H1 (cell line): Measurements from ENCODE around the gene DOK1. TPM values are rescaled to one million over a fixed set of nuclear protein-coding genes. Genes with fewer than 3 reads are reported as not detected.

ENCODE experiments used
- CTCF ChIA-PET: fragments of 300-600 bp; sonication (Branson Sonifier 250); formaldehyde crosslinking; loops from one replicate; lab custom pipeline; 2021; ENCODE audit not compliant: partially characterized antibody; lab: Charles Lee
- POLR2A ChIA-PET: fragments of 300-600 bp; sonication (Branson Sonifier 250); formaldehyde crosslinking; loops from one replicate; lab custom pipeline; 2021; ENCODE audit warnings: inconsistent platforms; ENCODE audit not compliant: partially characterized antibody; lab: Charles Lee
- DNase-seq, 2 experiments: peaks; one replicate each; pipeline versions ENCODE4 v3.0.0 to v3.0.0-alpha.2; 2010 to 2022; ENCODE audit warnings: low spot score in 2 of 2, low read depth in 1 of 2, mixed read lengths in 1 of 2
- FAIRE-seq: peaks from 2 replicates; lab custom pipeline; 2011; peaks lifted over from hg19 to GRCh38; lab: Jason Lieb, UNC
- H2AFZ ChIP-seq: 2 replicates; pipeline ENCODE4 v1.8.1; 2012; ENCODE audit warnings: low read length, inconsistent platforms
- H2AK5ac ChIP-seq: 2 replicates; pipeline ENCODE4 v1.6.1; 2013; ENCODE audit warnings: low read depth, low read length
- H2BK120ac ChIP-seq: replicated peaks from 2 replicates; pipeline ENCODE3; 2013; ENCODE audit warnings: low read depth, low read length, inconsistent platforms
- H2BK12ac ChIP-seq: 2 replicates; pipeline ENCODE4 v1.6.1; 2013; ENCODE audit warnings: low read depth, low read length
- H2BK15ac ChIP-seq: 2 replicates; pipeline ENCODE4 v1.6.1; 2013; ENCODE audit warnings: low read length
- H2BK20ac ChIP-seq: 2 replicates; pipeline ENCODE4 v1.6.1; 2013; ENCODE audit warnings: low read length
- H2BK5ac ChIP-seq: 2 replicates; pipeline ENCODE4 v1.6.1; 2013; ENCODE audit warnings: low read depth, low read length
- H3K14ac ChIP-seq: 2 replicates; pipeline ENCODE4 v1.6.1; 2013; ENCODE audit warnings: inconsistent platforms; ENCODE audit not compliant: insufficient read length
- H3K18ac ChIP-seq: 2 replicates; pipeline ENCODE4 v1.6.1; 2013; ENCODE audit warnings: low read length; ENCODE audit errors: extremely low read depth
- H3K23ac ChIP-seq: 2 replicates; pipeline ENCODE4 v1.6.1; 2013; ENCODE audit warnings: inconsistent platforms; ENCODE audit not compliant: insufficient read length
- H3K23me2 ChIP-seq: 2 replicates; pipeline ENCODE4 v1.6.1; 2013; ENCODE audit warnings: low read depth, low read length
- H3K27ac ChIP-seq: 2 replicates; pipeline ENCODE4 v1.6.1; 2011; ENCODE audit warnings: low read depth, low read length, inconsistent platforms
- H3K27me3 ChIP-seq, 4 experiments: replicated peaks in 1 of 4; 1 replicate in 1 of 4; 2 replicates in 3 of 4; pipeline versions ENCODE4 v1.6.1 to v1.8.1; 2011 to 2013; ENCODE audit warnings: low read length in 3 of 4, mild to moderate bottlenecking in 3 of 4, inconsistent platforms in 2 of 4, mixed read lengths in 2 of 4, moderate library complexity in 1 of 4; ENCODE audit not compliant: control insufficient read depth in 3 of 4, insufficient read depth in 3 of 4; ENCODE audit errors: extremely low read depth in 1 of 4
- H3K36me3 ChIP-seq, 4 experiments: 2 replicates each; pipeline versions ENCODE4 v1.6.1 to v1.8.1; 2011 to 2013; ENCODE audit warnings: mild to moderate bottlenecking in 4 of 4, low read length in 3 of 4, moderate library complexity in 2 of 4, control low read depth in 1 of 4, inconsistent platforms in 1 of 4; ENCODE audit not compliant: insufficient read depth in 4 of 4, control insufficient read depth in 2 of 4
- H3K4ac ChIP-seq: replicated peaks from 2 replicates; pipeline ENCODE3; 2013; ENCODE audit warnings: low read length, low read depth, mixed read lengths, inconsistent platforms; ENCODE audit not compliant: insufficient read length
- H3K4me1 ChIP-seq, 4 experiments: replicated peaks in 1 of 4; 1 replicate in 1 of 4; 2 replicates in 3 of 4; pipeline versions ENCODE4 v1.6.1 to v1.8.1; 2011 to 2013; ENCODE audit warnings: low read length in 3 of 4, inconsistent platforms in 2 of 4, mixed read lengths in 1 of 4; ENCODE audit not compliant: insufficient read depth in 4 of 4, control insufficient read depth in 3 of 4
- H3K4me2 ChIP-seq, 2 experiments: 2 replicates each; pipeline versions ENCODE4 v1.6.1 to v1.8.1; 2011 to 2013; ENCODE audit warnings: low read depth in 2 of 2, low read length in 2 of 2, control low read depth in 1 of 2, inconsistent platforms in 1 of 2, mild to moderate bottlenecking in 1 of 2; ENCODE audit not compliant: insufficient read depth in 1 of 2
- H3K4me3 ChIP-seq, 4 experiments: fragments of 200-600, 300-600 bp in 1 of 4; sonication (generic), shearing (Covaris generic), sonication (Bioruptor Twin) in 1 of 4; 2 replicates each; pipeline versions ENCODE4 v1.5.1 to v1.8.1; 2011 to 2016; ENCODE audit warnings: low read length in 4 of 4, low read depth in 3 of 4, control low read depth in 2 of 4, inconsistent platforms in 2 of 4, mild to moderate bottlenecking in 2 of 4, mixed read lengths in 1 of 4, moderate library complexity in 1 of 4; ENCODE audit not compliant: insufficient read depth in 2 of 4; ENCODE audit errors: extremely low read depth in 1 of 4
- H3K56ac ChIP-seq: replicated peaks from 2 replicates; pipeline ENCODE3; 2013; ENCODE audit warnings: low read depth, mild to moderate bottlenecking, mixed read lengths, low read length, inconsistent platforms; ENCODE audit not compliant: insufficient read length
- H3K79me1 ChIP-seq: 2 replicates; pipeline ENCODE4 v1.6.1; 2013; ENCODE audit warnings: low read depth, low read length, control low read depth
- H3K79me2 ChIP-seq, 2 experiments: 2 replicates each; pipeline versions ENCODE4 v1.6.1 to v1.8.1; 2012 to 2013; ENCODE audit warnings: low read length in 2 of 2, mild to moderate bottlenecking in 2 of 2, inconsistent platforms in 1 of 2; ENCODE audit not compliant: insufficient read depth in 2 of 2, control insufficient read depth in 1 of 2
- H3K9ac ChIP-seq, 4 experiments: replicated peaks in 1 of 4; 1 replicate in 1 of 4; 2 replicates in 3 of 4; pipeline versions ENCODE4 v1.6.1 to v1.8.1; 2011 to 2013; ENCODE audit warnings: low read depth in 3 of 4, low read length in 3 of 4, control low read depth in 2 of 4, mild to moderate bottlenecking in 2 of 4, moderate library complexity in 2 of 4, inconsistent platforms in 1 of 4; ENCODE audit errors: extremely low read depth in 1 of 4
- H3K9me3 ChIP-seq, 2 experiments: 2 replicates each; pipeline versions ENCODE4 v1.6.1 to v1.8.1; 2012 to 2013; ENCODE audit warnings: mild to moderate bottlenecking in 2 of 2, moderate library complexity in 2 of 2, control low read depth in 1 of 2, inconsistent platforms in 1 of 2, low read depth in 1 of 2, low read length in 1 of 2, mixed read lengths in 1 of 2; ENCODE audit not compliant: insufficient read depth in 2 of 2
- H4K20me1 ChIP-seq, 2 experiments: replicated peaks in 1 of 2; 2 replicates each; pipeline versions ENCODE3 to v1.8.1; 2011 to 2013; ENCODE audit warnings: inconsistent platforms in 2 of 2, low read length in 2 of 2, mild to moderate bottlenecking in 1 of 2; ENCODE audit not compliant: insufficient read depth in 2 of 2, control insufficient read depth in 1 of 2
- H4K5ac ChIP-seq: 2 replicates; pipeline ENCODE4 v1.6.1; 2013; ENCODE audit warnings: low read length, low read depth, mixed read lengths, inconsistent platforms; ENCODE audit not compliant: insufficient read length
- H4K8ac ChIP-seq: 2 replicates; pipeline ENCODE4 v1.8.0; 2013; ENCODE audit warnings: mild to moderate bottlenecking, moderate library complexity, low read length, inconsistent platforms; ENCODE audit not compliant: insufficient read depth; ENCODE audit errors: extremely low read depth
- H4K91ac ChIP-seq: replicated peaks from 2 replicates; pipeline ENCODE3; 2013; ENCODE audit warnings: low read length, mixed read lengths, inconsistent platforms; ENCODE audit not compliant: insufficient read length
- BCL11A ChIP-seq, 2 experiments: IDR thresholded peaks; one replicate each; pipeline ENCODE4 v1.6.1; 2011; ENCODE audit warnings: low read depth in 2 of 2, low read length in 2 of 2, mild to moderate bottlenecking in 2 of 2
- BRCA1 ChIP-seq: IDR thresholded peaks from 2 replicates; pipeline ENCODE4 v1.6.1; 2012; ENCODE audit warnings: low read depth, low read length, improper control_type of control experiment
- EZH2 ChIP-seq: fragments of 200-600 bp; sonication (generic); IDR thresholded peaks from 2 replicates; pipeline ENCODE4 v1.7.1; 2012; ENCODE audit warnings: low read depth, mild to moderate bottlenecking, moderate library complexity, low read length, inconsistent platforms; ENCODE audit not compliant: severe bottlenecking
- GABPA ChIP-seq: IDR thresholded peaks from 2 replicates; pipeline ENCODE4 v1.6.1; 2011; ENCODE audit warnings: mild to moderate bottlenecking, low read length, moderate library complexity, borderline replicate concordance; ENCODE audit not compliant: insufficient read depth
- GTF2F1 ChIP-seq: IDR thresholded peaks from 2 replicates; pipeline ENCODE4 v1.6.1; 2012; ENCODE audit warnings: low read depth, low read length, improper control_type of control experiment, borderline replicate concordance
- POU5F1 ChIP-seq: IDR thresholded peaks from 2 replicates; pipeline ENCODE4 v1.6.1; 2011; ENCODE audit warnings: low read depth, mild to moderate bottlenecking, low read length, moderate library complexity
- RBBP5 ChIP-seq: IDR thresholded peaks from 2 replicates; pipeline ENCODE4 v1.7.1; 2012; ENCODE audit warnings: low read depth, mild to moderate bottlenecking, inconsistent platforms, low read length, moderate library complexity, borderline replicate concordance
- SIN3A ChIP-seq, 2 experiments: IDR thresholded peaks in 1 of 2; conservative IDR thresholded peaks in 1 of 2; 2 replicates each; pipeline ENCODE4 v1.6.1; 2011 to 2012; ENCODE audit warnings: low read length in 2 of 2, improper control_type of control experiment in 1 of 2, low read depth in 1 of 2, mild to moderate bottlenecking in 1 of 2
- SIX5 ChIP-seq: IDR thresholded peaks from 2 replicates; pipeline ENCODE4 v1.6.1; 2011; ENCODE audit warnings: mild to moderate bottlenecking, low read depth, low read length
- SUZ12 ChIP-seq: fragments of 200-600 bp; sonication (generic); IDR thresholded peaks from 2 replicates; pipeline ENCODE4 v1.6.1; 2012; ENCODE audit warnings: mild to moderate bottlenecking, inconsistent platforms, low read length, moderate library complexity, mixed read lengths
- WGBS, 2 experiments: shearing (Covaris generic) in 1 of 2; methylation state at CpG; one replicate each; pipeline versions ENCODE4 v1.1.6 to v1.1.7; 2013 to 2015; ENCODE audit warnings: low lambda C conversion rate in 2 of 2, mixed read lengths in 2 of 2, inconsistent platforms in 1 of 2, low coverage in 1 of 2, missing lambda C conversion rate in 1 of 2; ENCODE audit not compliant: insufficient replicate concordance in 2 of 2, insufficient coverage in 1 of 2, insufficient read length in 1 of 2; ENCODE audit errors: extremely low coverage in 1 of 2, missing lambda C conversion rate in 1 of 2; 5-methylcytosine and 5-hydroxymethylcytosine counted together
- polyA plus RNA-seq, 7 experiments: library from polyadenylated mRNA; depleted of rRNA in 3 of 7; stranded (reverse) in 5 of 7; unstranded in 2 of 7; fragments of >200 nt in 5 of 7; fragments of 200-250 nt in 2 of 7; gene quantifications; 1 replicate in 5 of 7; 2 replicates in 1 of 7; 4 replicates in 1 of 7; pipeline versions ENCODE4 v1.2.1 to v1.2.3, GENCODE V29; 2011 to 2013; ENCODE audit warnings: missing spikeins in 2 of 7, mixed read lengths in 2 of 7
- total RNA-seq: library from RNA; stranded (reverse); fragmentation: NEBNext Ultra II Directional; extraction: Animal tissue kit (Norgen Biotek cat#: 25700); gene quantifications from 2 replicates; pipeline ENCODE4 v1.2.1, GENCODE V29; 2021
- TF ChIP-seq, protein P1 (sequence below): IDR thresholded peaks from 2 replicates; pipeline ENCODE4 v1.6.1; 2012; ENCODE audit warnings: low read length, inconsistent platforms

The DOK1 gene
- total and polyA plus RNA-seq, 2 of the 8 experiments (the other 6 are each of a cell fraction or from before 2014, with no cell fraction given) = 11.0 to 14.3 TPM

DNA sequence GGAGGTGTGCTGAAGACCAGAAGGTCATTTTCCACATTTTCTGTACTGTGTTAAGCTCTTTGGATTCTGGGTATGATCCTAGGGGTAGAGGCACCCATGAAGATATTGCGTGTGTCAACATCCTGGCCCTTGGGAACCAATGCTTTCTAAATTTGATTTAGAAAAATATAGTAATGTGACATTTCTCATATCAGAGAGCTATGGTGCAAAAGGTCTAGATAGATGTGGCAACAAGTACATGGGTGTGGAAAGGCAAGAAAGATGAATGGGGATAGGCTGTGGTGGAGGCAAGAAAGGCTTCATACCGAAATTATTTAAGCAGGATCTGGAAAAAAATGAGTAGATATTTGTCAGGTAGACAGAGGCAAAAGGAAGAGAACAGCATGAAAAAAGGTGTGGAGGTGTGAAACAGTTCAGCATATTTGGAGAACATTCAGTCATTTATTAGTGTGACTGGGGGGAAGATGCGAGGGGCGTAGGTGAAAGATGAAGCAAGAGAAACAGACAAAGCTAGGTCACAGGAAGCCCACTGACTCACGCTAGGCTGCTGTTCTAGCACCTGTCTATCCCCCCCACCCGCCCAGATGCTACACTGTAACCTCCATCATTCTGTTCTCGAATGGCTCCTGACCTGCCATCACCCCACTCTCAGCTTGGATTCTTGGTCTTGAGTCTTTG lies 11.7 kb downstream of the DOK1 start:
- DNase-seq (no peak), FAIRE-seq (no peak)
- 76% methylated on average over 7 of the region's 7 CpGs; no CpG with 5 or more reads in 1 of the 2 experiments for WGBS, 2 experiments
- Histone ChIP-seq H2AFZ (no peak overlapping the region), H4K91ac (no peak overlapping the region), H3K23ac (no peak overlapping the region), H3K14ac (no peak overlapping the region), H2BK12ac (no peak overlapping the region), H3K79me2 (no peaks in the 10 kb centered on the region), H2BK120ac (no peak overlapping the region), H3K9ac (no peak overlapping the region), H3K56ac (no peak overlapping the region), H3K9me3 (no peaks in the 10 kb centered on the region), H3K79me1 (0 out of 2 replicates have a peak, but pooled peaks cover 2% of the 10 kb centered on the region), H2BK15ac (no peak overlapping the region), H2BK5ac (no peak overlapping the region), H3K4ac (no peak overlapping the region), H4K8ac (no peak overlapping the region), H3K4me1 (no peaks in the 10 kb centered on the region), H3K27me3 (peaks cover 0 to 7% (median 1%) of the 10 kb centered on the region in 4 experiments; a peak in 2 of 7 replicates), H2AK5ac (no peak overlapping the region), H4K20me1 (no peaks in the 10 kb centered on the region), H3K36me3 (no peaks in the 10 kb centered on the region), H3K4me2 (no peak overlapping the region), H2BK20ac (no peak overlapping the region), H3K4me3 (no peak overlapping the region), H3K18ac (no peak overlapping the region), H3K27ac (no peak overlapping the region), H3K23me2 (peaks cover 2% of the 10 kb centered on the region; the same call in 1 of the 2 replicates), H4K5ac (no peak overlapping the region)
- POLR2A ChIA-PET = no interaction called here
- CTCF ChIA-PET = interaction anchor here (0.8 to 4.4 kb wide), 5 partner anchors 10 to 34 kb away, joined by 3 to 24 read pairs (median 5); no protein-coding TSS in a partner anchor
- TF ChIP-seq SUZ12 = no peak
- TF ChIP-seq GABPA = no peak
- no peak for TF ChIP-seq GTF2F1
- no peak for TF ChIP-seq SIN3A (conservative IDR thresholded peaks at IDR 0.05 in 1 of 2, IDR thresholded peaks at IDR 0.05 in 1 of 2; ENCODE audit: low read depth in 1 of 2, low read length in 2 of 2)
- TF ChIP-seq BRCA1 = no peak
- no peak for TF ChIP-seq SIX5
- TF ChIP-seq RBBP5 = no peak
- TF ChIP-seq, protein P1, sequence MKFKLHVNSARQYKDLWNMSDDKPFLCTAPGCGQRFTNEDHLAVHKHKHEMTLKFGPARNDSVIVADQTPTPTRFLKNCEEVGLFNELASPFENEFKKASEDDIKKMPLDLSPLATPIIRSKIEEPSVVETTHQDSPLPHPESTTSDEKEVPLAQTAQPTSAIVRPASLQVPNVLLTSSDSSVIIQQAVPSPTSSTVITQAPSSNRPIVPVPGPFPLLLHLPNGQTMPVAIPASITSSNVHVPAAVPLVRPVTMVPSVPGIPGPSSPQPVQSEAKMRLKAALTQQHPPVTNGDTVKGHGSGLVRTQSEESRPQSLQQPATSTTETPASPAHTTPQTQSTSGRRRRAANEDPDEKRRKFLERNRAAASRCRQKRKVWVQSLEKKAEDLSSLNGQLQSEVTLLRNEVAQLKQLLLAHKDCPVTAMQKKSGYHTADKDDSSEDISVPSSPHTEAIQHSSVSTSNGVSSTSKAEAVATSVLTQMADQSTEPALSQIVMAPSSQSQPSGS = no peak
- no peak for TF ChIP-seq POU5F1
- no peak for TF ChIP-seq EZH2
- no peak for TF ChIP-seq BCL11A (IDR thresholded peaks at IDR 0.05; ENCODE audit: low read depth in 2 of 2, low read length in 2 of 2)
